ENCODE results near the gene IL4I1.
"Not testable (repeated sequence)": the region's sequence is repeated elsewhere in the genome, so short reads cannot be mapped to it uniquely, and the experiment has no call there.

IL4I1 gene

GRCh38 chr19:49896863-49897621 lies at the start of gene IL4I1:
TSS of gene IL4I1 (minus strand) at chr19:49896887. CDS start at chr19:49896160, 727 bp downstream.
- FAIRE-seq, result no peak

GRCh38 chr19:49946415-49946814 lies 49.7 kb upstream of the IL4I1 start:
- FAIRE-seq, result no peak

GRCh38 chr19:49944567-49944966 lies 47.9 kb upstream of the IL4I1 start:
- not testable (repeated sequence) for FAIRE-seq

- no peak for FAIRE-seq
These were observed 43.8 kb upstream of the IL4I1 start for GRCh38 chr19:49940482-49940791.

GRCh38 chr19:49939721-49940481 lies 43.2 kb upstream of the IL4I1 start:
- FAIRE-seq, result no peak

GRCh38 chr19:49938662-49939061 lies 42.0 kb upstream of the IL4I1 start:
- no peak for FAIRE-seq

- no peak for FAIRE-seq
These were observed 41.2 kb upstream of the IL4I1 start for GRCh38 chr19:49937750-49938381.

GRCh38 chr19:49936549-49936948 lies 39.9 kb upstream of the IL4I1 start:
- FAIRE-seq, result no peak

- FAIRE-seq, result no peak
These were observed 37.0 kb upstream of the IL4I1 start for GRCh38 chr19:49933643-49934042.

- no peak for FAIRE-seq
These were observed 36.0 kb upstream of the IL4I1 start for GRCh38 chr19:49932731-49933131.

GRCh38 chr19:49932041-49932451 lies 35.4 kb upstream of the IL4I1 start:
- no peak for FAIRE-seq

- no peak for FAIRE-seq
These were observed 34.8 kb upstream of the IL4I1 start for GRCh38 chr19:49931293-49932040.

GRCh38 chr19:49930483-49931011 lies 33.9 kb upstream of the IL4I1 start:
- no peak for FAIRE-seq

GRCh38 chr19:49929611-49930482 lies 33.2 kb upstream of the IL4I1 start:
- FAIRE-seq, result peak; percentile 65

GRCh38 chr19:49929121-49929610 lies 32.5 kb upstream of the IL4I1 start, which contains the start of the genes ATF5 and NUP62:
TSS of gene ATF5 (plus strand) at chr19:49929205. CDS start at chr19:49930851, 1,646 bp downstream.
TSS of gene NUP62 (minus strand) at chr19:49929504. CDS start at chr19:49909807, 19,697 bp downstream.
- FAIRE-seq, result no peak

- no peak for FAIRE-seq
These were observed 31.0 kb upstream of the IL4I1 start for GRCh38 chr19:49927526-49928264.

- no peak for FAIRE-seq
These were observed 29.8 kb upstream of the IL4I1 start for GRCh38 chr19:49926515-49926914.

- no peak for FAIRE-seq
These were observed 28.8 kb upstream of the IL4I1 start for GRCh38 chr19:49925486-49925885.

GRCh38 chr19:49924881-49925210 lies 28.2 kb upstream of the IL4I1 start:
- not testable (repeated sequence) for FAIRE-seq

GRCh38 chr19:49924004-49924880 lies 27.6 kb upstream of the IL4I1 start:
- no peak for FAIRE-seq

All from TTC549 (cell line).